Smooth muscle cell of the brain vasculature (primary cell): ENCODE measurements around the gene USP2.

ENCODE experiments used
- DNase-seq: peaks from one replicate; pipeline ENCODE4 v3.0.0-alpha.2; 2012; ENCODE audit warnings: low read depth, low spot score

Gene USP2

GRCh38 chr11:119381181-119381988 lies at the start of gene USP2:
Gene USP2, minus strand, starts transcription at chr11:119381690. Its CDS starts 8,210 bp downstream, at chr11:119373480.
- peak; percentile 71 for DNase-seq

DNA sequence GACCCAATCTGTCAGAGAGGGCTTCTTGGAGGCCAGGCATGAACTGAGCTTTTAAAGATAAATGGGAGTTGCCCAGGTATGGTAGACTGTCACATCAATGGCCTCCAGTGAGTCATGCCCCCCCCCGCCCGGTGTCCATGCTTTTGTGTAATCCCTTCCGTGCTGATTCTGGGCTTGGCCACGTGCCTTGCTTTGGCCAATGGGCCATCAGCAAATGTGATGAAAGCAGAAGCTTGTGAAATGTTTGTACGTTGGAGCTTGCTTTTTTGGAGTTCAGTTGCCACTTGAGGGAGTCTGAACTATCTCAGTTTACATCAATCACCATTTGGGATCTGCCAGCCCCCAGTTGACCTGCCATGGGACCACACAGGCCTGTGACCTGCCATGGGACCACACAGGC lies 45.8 kb upstream of the USP2 start:
- DNase-seq = no peak

GRCh38 chr11:119426142-119426541 lies 44.7 kb upstream of the USP2 start:
- DNase-seq = no peak

- DNase-seq = no peak
Measured at GRCh38 chr11:119424775-119425174, 43.3 kb upstream of the USP2 start.

DNA sequence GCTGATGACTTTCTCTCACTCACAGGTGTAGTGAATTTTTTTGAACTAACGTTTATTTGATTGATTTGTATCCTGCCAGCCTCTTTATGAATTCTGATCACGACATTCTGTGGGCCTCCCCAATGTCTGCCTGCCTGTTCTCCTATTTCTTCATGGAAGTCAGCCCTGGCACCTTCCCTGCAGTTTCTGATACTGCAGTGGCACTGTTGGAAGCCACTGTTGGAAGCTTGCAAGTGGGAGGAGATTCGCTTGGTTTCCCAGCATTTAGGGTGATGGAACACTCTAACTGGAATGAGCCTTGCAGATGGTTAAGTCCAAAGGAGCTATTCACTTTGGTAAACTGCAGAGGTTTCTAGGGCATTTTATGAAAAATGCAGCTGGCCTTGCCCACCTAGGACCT lies 42.8 kb upstream of the USP2 start:
- DNase-seq = no peak

- DNase-seq = no peak
Measured at GRCh38 chr11:119423509-119424254, 42.2 kb upstream of the USP2 start.

GRCh38 chr11:119422809-119423508 lies 41.5 kb upstream of the USP2 start, which contains the start of gene THY1:
Gene THY1, minus strand, starts transcription at chr11:119423172. Its CDS starts 2,267 bp downstream, at chr11:119420905.
- no peak for DNase-seq

DNA sequence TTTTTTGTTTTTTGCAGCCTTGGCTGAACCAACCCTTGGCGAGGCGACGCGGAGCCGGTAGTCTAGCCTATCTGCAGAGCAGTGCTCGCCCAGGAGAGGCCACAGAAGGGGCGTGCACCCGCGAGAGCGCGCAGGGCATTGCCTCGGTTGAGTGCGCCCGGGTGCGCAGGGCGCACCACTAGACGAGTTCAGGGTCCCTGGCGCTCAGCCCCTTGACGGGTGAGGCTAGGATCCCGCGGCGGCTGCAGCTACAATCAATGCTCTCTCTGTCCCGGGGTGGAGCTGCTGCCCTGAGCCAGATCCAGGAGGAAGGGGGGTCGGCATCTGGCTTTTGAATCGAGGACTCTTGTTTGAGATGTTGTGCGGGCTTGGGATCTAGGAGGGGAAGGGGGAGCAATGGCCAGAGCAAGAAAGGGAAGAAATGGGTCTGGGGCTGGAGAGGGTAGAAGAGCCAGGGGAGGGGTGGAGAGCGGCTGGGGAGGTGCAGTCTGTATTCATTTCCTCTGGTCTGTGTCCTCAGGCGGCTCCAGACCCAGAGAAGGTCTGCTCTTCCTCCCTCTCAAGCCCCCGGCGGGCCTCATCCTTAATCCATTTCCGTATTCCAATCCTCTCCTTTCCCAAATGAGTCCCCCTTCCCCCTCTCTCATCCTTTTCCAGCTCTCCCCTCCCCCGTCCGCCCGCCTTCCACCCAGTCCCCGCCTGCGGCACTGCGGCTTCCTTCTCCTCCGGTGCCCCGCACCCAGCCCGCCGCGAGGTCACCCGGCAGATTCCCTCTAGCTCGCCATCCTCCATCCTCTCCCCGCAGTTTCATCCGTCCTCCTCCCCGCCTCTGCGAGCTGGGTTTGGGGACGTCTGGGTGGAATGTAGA lies 40.7 kb upstream of the USP2 start:
- DNase-seq = no peak

GRCh38 chr11:119421351-119421750 lies 39.9 kb upstream of the USP2 start:
- no peak for DNase-seq

DNA sequence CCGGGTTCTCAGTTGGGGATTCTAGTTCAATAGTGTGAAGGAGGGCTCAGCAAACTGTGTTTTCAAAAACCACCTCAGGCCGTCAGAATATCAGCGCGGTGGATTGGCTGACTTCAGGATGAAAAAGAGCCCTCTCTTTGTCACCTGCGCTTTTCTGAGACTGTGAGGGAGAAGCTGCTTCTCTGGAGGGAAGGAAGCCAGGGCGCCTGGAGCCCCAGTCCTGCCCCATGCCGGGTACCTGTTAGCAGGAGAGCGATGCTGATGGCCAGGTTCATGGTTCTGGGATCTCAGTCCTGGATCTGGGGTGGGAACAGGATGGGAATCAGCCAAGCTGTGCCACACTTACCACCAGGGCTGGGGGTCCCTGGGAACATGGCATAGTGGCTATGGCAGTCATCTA lies 39.1 kb upstream of the USP2 start:
- DNase-seq = no peak

GRCh38 chr11:119419834-119420492 lies 38.5 kb upstream of the USP2 start:
- DNase-seq = no peak

- no peak for DNase-seq
Measured at GRCh38 chr11:119419246-119419645, 37.8 kb upstream of the USP2 start.

DNA sequence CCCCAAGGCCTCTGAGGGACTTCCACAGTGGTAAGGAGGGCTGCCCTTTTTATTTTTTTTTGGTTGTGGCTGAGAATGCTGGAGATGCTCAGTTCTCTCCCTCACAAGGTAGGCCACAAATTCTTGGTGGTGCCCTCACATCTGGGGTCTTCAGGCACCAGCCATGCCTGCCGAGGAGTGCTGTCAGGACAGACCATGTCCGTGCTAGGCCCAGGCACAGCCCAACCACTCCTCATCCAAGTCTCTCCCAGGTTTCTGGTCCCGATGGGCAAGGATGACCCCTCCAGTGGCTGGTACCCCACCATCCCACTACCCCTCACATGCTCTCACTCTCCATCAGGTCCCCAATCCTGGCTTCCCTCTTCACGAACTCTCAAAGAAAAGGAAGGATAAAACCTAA lies 37.3 kb upstream of the USP2 start:
- no peak for DNase-seq

DNA sequence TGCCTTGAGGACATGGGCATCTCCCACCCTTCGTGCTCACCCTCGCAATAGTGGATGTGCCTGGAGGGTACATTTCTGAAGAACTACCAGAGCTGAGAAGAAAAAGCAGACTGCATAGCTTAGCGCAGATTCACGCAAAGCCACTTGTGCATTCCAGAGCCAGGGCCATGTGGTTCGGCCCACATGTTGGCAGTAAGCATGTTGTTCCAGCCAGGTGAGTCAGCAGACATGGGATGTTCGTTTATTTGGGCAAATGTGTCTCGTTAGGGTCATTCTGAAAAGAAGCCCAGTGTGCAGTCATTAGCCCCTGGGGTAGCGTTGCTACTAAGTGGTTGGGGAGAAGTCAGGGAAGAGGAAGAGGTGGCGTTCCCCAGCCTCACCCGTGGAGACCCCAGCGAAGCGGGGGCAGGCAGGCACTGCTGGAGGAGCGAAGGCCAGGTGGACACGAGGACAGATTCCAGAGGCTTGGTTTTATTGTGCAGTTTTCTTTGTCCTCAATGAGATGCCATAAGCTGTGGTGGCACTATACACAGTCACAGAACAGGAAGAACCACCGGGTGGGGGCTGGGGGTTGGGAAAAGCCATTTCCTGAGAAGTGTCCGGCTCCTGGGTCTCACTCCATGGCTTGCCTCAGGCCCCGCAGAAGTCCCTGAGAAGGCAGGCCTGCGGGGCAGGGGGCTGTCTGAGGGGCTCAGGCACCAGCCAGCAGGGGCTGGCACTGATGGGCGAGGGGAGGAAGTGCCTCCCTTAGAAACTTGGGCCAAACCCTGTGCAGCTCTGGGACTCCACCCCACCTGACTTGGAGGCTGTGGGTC lies 36.4 kb upstream of the USP2 start:
- no peak for DNase-seq

GRCh38 chr11:119416606-119417580 lies 35.4 kb upstream of the USP2 start:
- DNase-seq = no peak

- no peak for DNase-seq
Measured at GRCh38 chr11:119415966-119416365, 34.5 kb upstream of the USP2 start.

- DNase-seq = no peak
Measured at GRCh38 chr11:119415517-119415916, 34.0 kb upstream of the USP2 start.

DNA sequence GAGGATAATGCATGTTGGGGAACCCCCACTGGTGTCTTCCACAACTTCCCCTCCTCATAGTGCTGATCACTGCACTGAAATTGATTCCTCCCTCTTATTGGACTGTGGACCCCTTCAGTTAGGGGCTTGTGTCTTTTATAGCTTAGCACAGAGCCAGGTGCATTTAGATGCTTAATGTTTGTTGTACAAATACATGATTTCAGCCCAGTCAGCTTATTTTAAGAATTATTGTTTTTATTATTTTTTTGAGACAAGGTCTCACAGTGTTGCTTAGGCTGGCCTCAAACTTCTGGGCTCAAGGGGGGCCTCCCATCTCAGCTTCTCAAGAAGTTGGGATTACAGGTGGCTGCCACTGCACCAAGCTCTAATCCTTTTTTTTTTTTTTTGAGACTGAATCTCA lies 33.2 kb upstream of the USP2 start:
- no peak for DNase-seq

DNA sequence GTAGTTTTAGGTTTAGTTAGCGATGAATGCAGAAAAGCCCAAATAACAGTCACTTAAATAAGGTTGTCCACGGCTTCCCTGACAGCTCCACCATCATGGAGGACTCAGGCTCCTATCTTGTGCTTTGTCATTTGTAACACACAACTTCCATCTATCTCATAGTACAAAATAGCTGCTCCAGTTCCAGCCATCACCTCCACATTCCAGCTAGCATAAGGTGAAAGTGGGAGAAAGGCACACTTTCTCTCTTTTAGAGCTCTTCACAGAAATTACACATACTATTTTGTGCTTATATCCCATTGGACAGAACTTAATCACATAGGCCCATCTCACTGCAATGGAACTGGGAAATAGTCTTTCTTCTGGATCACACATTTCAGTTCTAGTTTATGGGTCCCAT lies 32.8 kb upstream of the USP2 start:
- no peak for DNase-seq
